NCI-H2029 (cell line): Measurements from ENCODE around the gene NEK9.
"Not testable (repeated sequence)": the region's sequence is repeated elsewhere in the genome, so short reads cannot be mapped to it uniquely, and the experiment has no call there.

Source experiments
- DNase-seq: peaks from one replicate; lab custom pipeline; 2025; lab: John Stamatoyannopoulos, UW

NEK9 gene

DNA sequence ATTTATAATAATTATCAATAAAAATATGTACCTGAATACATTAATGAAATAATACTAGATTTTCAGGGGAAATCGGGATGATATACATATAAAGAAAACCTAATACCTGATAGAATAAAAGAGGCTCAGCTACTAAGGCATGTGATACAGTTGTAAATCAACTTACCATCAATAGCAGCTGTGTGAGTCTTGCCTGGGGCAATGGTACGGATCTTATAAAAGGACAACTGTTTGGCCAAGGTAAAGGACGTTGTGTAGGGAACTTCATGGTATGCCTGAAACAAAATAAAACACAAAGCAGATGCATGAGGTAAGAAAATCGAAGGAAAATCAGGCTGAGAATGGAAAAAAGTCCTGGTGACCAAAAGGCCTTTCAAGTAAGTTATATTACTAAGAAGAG, 25.4 kb downstream of the NEK9 start:
- DNase-seq, result no peak

GRCh38 chr14:75098682-75099081, 28.2 kb downstream of the NEK9 start:
- no peak for DNase-seq

GRCh38 chr14:75098212-75098611, 28.6 kb downstream of the NEK9 start:
- no peak for DNase-seq

DNA sequence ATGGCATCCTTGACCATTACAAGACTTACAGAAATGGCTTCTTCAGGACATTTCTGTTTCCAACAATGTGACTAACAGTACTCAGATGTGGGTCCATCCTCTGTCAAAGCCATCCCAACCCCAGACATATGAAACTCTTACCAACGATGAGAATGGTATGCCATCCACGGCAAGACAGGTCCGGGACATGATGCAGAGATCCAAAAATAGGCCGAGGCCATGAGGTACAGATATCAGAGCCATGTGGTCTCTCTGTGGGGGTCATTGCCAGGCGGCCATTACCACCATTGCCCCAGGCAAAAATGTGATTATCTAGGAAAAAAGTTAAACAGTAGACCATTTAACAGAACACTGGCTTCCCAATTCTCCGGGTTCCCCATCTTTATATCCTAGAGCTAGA, 29.9 kb downstream of the NEK9 start:
- no peak for DNase-seq

- DNase-seq, result no peak
These were observed 31.2 kb downstream of the NEK9 start for GRCh38 chr14:75095690-75096089.

GRCh38 chr14:75094896-75095295, 32.0 kb downstream of the NEK9 start:
- no peak for DNase-seq

- DNase-seq, result no peak
These were observed 34.1 kb downstream of the NEK9 start for GRCh38 chr14:75092698-75093097.

GRCh38 chr14:75091251-75091650, 35.6 kb downstream of the NEK9 start:
- no peak for DNase-seq

DNA sequence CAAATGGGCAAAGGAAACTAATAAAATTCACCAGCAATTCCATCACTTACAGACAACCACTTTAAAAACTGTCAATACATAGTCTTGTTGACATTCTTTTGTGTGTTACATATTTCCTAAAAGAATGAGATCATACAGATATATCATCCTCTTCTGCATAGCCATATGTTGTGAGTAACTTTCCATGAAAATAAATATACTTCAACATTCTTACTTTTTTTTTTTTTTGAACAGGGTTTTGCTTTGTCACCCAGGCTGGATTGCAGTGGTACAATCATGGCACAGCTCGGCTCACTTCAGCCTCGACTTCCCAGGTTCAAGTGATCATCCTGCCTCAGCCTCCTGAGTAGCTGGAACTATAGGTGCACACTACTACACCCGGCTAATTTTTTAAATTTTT, 36.5 kb downstream of the NEK9 start:
- no peak for DNase-seq

DNA sequence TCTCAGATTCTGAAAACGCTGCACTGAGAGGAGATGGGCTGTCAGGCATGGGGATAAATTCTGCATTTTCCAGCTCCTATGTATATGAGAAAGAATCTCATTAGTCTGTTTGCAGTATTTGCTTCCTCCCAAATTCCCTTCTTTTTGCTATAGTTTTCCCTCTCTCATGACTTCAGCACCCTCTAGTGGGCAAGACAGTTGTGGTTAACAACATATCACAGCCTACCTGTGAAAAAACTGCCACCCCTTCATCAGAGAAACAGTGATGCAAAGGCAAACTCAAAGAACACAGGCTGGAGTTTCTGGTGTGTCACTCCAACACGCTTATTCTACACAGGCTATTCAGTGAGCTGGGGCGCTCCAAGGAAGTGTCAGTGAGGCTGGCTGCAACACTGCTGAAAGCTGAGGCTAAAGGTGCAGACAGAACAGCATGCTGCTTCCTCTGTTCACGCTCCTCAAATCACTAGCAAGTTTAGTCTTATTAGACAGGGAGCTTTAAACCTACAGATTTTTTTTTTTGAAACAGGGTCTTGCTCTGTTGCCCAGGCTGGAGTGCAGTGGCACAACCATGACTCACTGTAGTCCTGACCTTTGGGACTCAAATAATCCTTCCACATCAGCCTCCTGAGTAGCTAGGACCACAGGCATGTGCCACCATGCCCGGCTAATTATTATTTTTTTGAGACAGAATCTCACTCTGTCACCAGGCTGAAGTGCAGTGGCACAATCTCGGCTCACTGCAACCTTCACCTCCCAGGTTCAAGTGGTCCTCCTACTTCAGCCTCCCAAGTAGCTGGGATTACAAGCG, 38.1 kb downstream of the NEK9 start:
- peak; percentile 14 for DNase-seq

DNA sequence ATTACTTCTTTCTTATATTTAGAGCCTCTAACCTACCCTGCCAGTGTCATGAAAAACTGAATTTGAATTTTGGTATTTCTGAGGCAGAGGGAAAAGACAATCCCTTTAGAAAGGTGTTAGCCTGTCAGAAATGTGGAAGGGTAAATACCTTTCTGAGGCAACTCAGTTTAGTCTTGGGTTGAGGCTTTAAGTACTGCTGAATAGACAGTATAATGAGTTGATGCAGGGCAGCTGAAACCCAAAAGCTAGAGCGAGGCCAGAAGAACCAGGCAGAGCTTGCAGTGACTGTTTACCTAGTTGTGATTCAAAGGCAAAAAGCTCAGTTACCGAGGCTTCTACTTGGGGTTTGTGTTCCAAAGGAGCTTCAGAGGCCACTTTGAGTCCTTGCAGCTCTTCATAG, 38.7 kb downstream of the NEK9 start:
- DNase-seq, result no peak

GRCh38 chr14:75084513-75084912, 42.3 kb downstream of the NEK9 start:
- DNase-seq, result no peak

GRCh38 chr14:75083271-75083670, 43.6 kb downstream of the NEK9 start:
- no peak for DNase-seq

DNA sequence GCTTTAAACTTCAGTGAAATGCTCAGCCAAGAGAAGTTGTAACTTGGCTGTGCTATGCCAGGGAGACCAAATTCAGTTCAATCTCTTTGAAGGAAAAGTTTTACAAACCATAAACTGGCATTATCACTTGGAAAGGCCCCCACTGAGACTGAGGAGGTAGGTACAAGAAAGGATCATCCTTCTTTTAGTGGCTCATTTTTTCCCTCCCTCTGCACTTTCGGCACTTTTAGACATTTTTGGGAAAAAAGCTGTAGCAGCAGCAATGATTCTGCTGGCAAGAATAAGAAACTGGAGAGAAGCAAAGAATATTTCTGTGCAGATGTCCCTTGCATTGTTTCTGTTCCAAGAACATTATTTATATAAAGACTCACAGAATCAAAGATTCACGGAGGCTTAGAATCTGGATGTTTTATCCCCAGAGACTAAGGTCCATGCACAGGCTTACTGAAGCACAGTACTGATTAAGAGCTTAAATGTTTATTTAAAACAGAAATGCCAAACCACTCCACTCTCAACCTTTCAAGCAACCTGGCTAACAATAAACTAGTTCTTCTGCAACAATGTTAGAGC, 45.1 kb downstream of the NEK9 start:
- no peak for DNase-seq

DNA sequence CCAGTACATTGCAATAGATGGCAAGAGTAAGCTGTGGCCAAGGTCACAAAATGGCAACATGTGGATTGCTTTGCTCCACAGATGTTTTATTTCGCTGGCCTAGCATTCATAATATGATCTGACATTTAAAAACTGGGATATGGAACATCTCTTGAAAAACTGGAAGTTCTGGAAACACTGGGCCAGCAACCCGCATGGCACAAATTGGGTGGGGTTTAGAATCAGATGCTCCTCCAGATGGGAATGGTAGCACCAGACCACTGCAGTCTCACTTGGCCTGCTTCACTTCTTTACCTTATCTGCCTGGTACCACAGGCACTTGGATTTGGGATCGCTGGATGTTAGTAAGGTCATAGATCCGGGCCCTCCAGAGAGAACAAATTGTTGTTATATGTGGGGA, 47.3 kb downstream of the NEK9 start:
- no peak for DNase-seq

DNA sequence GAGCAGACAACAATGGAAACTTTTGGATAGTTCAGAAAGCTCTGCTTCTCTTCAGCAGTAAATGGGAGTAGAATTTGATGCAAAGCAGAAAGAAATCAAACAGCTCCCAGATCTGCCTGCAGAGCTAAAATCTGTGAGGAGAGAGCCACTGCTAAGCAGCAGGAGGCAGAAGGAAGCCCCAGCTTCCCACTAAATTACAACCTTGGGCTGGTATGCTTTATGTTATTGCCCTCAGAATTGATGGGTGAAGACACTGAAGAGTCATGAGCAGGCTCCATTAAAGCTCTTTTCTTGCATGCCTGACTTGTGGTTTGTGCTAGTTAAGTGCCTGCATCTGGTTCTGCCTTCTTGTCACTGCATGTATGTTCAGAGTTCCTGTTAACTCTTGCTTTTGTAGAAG, 49.1 kb downstream of the NEK9 start:
- DNase-seq, result no peak

GRCh38 chr14:75070383-75070782, 56.5 kb downstream of the NEK9 start:
- DNase-seq, result no peak

DNA sequence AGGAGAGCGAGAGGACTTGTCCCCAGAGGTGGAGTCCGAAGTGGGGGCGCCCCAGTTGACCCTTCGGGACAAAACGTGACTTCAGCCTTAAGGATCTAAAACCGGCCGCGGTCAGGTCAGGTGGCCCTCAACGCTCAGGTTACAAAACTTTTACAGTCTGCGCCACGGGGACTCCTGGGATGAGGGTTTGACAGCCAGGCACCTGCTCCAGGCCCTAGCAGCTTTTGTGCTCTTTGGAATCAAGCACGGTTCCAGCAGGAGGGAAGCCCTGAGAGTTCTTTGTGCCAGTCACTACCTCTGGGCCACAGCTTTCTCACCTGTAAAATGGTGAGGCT, 57.1 kb downstream of the NEK9 start:
- peak; percentile 36 for DNase-seq

DNA sequence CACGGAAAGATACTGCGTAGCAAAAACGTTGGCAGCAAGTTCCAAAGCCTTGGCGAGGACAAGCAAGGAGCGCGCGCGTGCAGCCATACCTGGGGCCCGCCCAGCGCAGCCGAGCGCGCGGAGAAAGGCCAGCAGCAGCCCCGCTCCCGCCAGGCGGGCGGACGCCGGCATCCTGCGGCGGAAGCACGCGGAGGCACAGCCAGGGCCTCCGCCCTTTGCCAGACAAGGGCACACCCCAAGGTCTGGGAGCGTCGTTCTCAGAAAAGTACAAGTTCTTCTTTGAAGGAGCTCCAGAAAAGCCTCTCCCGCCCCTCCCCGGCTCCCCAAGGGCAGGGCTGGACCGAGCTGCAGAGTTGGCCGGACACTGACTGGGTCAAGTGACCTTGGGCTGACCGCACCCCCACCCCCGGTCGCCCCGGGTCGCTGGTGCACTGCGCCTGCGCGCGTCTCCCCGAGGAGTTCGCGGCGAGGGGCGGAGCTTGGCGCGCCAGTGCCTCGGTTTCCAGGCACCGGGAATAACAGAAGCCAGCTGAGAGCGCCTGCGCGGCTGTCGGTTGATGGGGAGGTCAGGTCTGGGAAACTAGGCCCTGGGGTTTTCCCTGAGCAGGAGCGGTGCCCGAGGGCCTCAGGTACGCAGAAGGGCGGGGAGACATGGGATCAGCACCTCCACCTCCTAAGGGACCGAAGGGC, 57.6 kb downstream of the NEK9 start, which contains the start of gene ZC2HC1C:
Gene ZC2HC1C (plus strand): TSS at position 521 of the 690 bp plus-strand sequence. CDS start 933 bp downstream, outside the sequence.
- peak; percentile 77 for DNase-seq

- DNase-seq, result no peak
These were observed 58.3 kb downstream of the NEK9 start for GRCh38 chr14:75068294-75069120.

DNA sequence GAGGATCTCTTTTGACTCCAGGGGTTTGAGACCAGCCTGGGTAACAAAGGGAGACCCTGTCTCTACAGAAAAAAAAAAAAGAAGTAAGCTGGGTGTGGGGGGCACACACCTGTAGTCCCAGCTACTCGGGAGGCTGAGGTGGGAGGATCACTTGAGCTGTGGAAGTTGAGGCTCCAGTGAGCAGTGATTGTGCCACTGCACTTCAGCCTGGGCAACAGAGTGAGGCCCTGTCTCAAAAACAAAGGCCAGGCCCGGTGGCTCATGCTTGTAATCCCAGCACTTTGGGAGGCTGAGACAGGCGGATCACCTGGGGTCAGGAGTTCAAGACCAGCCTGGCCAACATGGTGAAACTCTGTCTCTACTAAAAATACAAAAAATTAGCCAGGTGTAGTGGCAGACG, 59.1 kb downstream of the NEK9 start:
- not testable (repeated sequence) for DNase-seq

DNA sequence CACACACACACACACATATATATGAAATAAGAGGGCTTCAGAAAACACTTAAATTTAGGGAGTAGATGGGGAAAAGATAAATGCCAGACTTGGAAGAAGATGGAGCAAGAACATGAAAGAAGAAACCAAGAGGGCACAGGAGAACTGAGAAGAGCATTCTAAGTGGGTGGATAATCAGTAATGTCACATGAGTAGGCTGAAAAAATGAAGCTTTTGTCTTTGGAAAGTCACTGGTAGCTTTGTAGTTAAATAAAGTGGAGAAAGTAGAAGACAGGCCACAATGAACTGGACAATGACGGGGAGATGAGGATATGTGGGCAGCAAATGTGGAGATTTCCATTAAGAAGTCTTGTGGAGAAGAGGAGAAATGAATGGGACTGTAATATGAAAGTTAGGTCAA, 59.6 kb downstream of the NEK9 start:
- DNase-seq, result no peak
